NCI-H146 treated with DMSO at 0.1 percent for 48 hours (cell line): ENCODE data around the gene AGO3.
"Not testable (repeated sequence)": the region's sequence is repeated elsewhere in the genome, so short reads cannot be mapped to it uniquely, and the experiment has no call there.

ENCODE experiments used
- DNase-seq: peaks from one replicate; lab custom pipeline; 2025; ENCODE audit not compliant: unreplicated experiment; lab: John Stamatoyannopoulos, UW

Gene AGO3

DNA sequence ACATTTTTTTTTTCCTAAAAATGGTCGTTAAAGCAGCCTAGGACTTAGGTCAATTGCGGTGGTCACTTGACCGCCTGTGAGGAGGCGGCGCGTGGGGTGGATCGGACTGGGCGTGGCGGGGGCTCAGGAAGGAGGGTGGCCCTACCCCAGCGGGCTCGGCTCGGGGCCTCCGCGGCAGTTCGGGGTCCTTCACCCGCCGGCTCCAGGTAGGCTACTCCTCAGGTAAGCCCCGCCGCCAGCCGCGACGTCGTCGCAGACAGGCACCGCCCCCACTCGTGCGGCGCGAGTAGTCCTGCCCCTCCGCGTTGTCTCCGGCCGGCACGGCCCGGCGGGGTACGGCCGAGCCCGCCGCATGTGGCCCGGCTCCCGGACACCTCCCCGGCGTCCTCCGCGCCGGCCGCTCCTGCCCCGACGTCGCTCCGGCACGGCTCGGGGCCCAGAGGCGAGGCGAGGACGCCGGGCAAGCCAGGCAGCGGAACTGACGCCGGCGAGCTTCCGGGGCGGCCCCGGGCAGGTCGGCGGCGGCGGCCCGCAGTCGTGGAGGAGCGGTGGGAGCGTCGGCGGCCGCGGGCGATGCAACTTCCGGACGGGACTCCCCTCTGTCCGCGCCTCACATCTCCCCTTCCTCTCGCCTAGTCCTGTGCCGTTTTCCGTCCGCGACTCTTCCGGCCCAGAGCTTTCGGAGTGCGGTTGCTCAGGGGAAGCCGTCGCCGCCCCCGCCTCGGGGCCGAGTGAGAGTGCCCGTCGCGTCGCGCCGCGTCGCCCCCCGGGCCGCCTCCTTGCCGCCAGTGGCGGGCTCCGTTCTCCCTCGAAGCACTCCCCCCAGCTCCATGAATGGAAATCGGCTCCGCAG, at the start of gene AGO3:
AGO3 (plus strand) TSS at position 513 of the 853 bp plus-strand sequence; CDS start at position 835, 322 bp downstream.
- DNase-seq: peak; percentile 61

GRCh38 chr1:35881850-35882273, 49.0 kb upstream of the AGO3 start:
- DNase-seq: no peak

GRCh38 chr1:35882586-35882944, 48.3 kb upstream of the AGO3 start:
- no peak for DNase-seq

- DNase-seq: peak; percentile 47
These were observed 47.8 kb upstream of the AGO3 start, which contains the start of gene AGO1 for GRCh38 chr1:35882945-35883634. AGO1 (plus strand) TSS chr1:35883209; CDS start chr1:35883422, 213 bp downstream.

DNA sequence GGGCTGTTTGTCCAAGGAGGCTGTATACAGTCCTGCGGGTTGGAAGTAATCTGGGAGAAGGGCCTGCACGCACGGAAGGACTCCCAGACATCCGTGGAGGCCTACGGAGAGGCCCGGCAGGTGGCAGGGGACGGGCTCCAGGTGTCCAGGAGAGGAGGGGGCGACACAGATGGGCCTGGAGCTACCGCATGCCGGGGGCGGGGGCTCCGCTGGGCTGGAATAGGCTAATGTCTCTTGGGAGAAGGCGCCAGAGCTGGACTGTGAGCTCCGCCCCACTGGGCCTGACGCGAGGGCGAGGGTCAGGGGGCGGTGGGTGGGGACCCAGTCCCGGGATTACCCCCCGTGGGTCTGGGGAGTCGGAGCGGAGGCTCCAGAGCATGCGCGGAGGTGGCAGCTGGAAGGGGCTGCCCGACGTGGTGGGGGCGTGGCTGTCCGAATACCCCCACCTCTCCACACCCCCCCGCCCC, 47.2 kb upstream of the AGO3 start:
- peak; percentile 35 for DNase-seq

- DNase-seq: no peak
These were observed 46.0 kb upstream of the AGO3 start for GRCh38 chr1:35884934-35885333.

GRCh38 chr1:35885961-35886558, 44.8 kb upstream of the AGO3 start:
- no peak for DNase-seq

- DNase-seq: no peak
These were observed 44.1 kb upstream of the AGO3 start for GRCh38 chr1:35886577-35887431.

DNA sequence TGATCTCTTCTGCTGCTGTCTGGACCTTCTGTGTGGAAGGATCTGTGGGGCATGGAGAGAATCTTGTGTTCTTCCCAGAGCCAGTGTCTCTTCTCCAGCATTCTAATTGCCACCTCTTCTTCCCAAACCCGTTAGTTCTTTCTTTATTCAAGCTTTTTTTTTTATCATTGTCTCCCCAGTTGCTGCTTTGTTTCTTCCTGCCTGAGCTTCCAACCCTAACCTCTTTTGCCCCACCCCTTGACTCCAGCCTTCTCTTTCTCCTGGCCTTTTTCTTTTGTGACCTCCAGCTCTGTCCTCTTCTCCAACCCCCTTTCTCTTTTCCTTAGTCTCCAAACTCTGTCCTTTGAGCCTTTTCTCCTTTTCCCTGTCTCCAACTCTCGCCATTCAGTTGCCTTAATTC, 43.4 kb upstream of the AGO3 start:
- DNase-seq: no peak

DNA sequence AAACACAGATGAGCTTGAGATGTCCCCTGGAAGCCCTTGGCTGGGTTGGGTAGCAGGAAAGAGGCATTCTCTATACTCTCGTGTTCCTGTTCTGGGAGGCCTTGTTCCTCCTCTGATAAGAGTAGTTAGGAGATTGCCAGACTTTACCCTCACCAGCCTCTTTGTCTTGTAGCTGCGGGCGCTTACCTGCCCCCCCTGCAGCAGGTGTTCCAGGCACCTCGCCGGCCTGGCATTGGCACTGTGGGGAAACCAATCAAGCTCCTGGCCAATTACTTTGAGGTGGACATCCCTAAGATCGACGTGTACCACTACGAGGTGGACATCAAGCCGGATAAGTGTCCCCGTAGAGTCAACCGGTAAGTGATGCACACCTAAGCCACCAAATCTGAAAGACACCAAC, 42.6 kb upstream of the AGO3 start:
- DNase-seq: no peak

- not testable (repeated sequence) for DNase-seq
These were observed 41.9 kb upstream of the AGO3 start for GRCh38 chr1:35888981-35889380.

DNA sequence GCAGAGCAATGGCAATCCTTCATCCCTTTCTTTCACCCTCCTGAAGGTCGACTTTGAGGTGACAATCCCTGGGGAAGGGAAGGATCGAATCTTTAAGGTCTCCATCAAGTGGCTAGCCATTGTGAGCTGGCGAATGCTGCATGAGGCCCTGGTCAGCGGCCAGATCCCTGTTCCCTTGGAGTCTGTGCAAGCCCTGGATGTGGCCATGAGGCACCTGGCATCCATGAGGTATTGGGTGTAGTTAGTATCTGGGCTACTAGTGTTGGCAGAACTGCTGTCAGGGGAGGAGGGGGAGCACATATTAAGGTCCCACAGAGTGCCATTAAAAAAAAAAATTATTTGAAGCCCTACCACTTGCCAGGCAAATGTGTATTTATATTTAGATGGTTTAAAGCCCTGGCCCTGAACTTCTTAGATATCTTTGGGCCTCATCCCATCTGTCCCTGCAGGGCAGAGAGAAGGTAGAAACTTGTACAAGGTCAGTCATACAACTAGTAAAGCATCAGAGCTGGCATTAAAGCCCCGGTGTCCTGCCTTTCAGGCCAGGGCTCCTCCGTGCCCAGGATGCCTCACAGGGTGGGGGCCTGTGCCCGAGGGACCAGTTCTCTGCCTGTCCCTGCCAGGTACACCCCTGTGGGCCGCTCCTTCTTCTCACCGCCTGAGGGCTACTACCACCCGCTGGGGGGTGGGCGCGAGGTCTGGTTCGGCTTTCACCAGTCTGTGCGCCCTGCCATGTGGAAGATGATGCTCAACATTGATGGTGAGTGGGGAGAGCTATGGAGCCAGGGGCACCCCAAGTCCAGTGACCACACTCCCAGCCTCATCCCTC, 37.6 kb upstream of the AGO3 start:
- no peak for DNase-seq

- no peak for DNase-seq
These were observed 36.7 kb upstream of the AGO3 start for GRCh38 chr1:35894183-35894582.

- no peak for DNase-seq
These were observed 36.2 kb upstream of the AGO3 start for GRCh38 chr1:35894656-35895055.

- DNase-seq: no peak
These were observed 31.0 kb upstream of the AGO3 start for GRCh38 chr1:35899941-35900340.

DNA sequence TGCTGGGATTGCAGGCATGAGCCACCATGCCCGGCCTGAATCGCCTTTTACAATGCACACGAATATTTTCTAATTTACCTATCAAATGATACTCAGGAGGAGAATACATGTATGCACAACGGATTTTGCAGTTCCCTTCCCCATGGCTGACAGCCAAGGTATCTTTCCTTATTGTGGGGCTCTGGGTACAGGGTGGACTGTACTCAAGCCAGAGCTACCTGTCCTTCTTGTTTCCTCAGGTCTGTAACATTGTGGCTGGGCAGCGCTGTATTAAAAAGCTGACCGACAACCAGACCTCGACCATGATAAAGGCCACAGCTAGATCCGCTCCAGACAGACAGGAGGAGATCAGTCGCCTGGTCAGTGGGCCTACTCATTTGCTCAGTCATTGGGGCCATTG, 29.7 kb upstream of the AGO3 start:
- DNase-seq: no peak

DNA sequence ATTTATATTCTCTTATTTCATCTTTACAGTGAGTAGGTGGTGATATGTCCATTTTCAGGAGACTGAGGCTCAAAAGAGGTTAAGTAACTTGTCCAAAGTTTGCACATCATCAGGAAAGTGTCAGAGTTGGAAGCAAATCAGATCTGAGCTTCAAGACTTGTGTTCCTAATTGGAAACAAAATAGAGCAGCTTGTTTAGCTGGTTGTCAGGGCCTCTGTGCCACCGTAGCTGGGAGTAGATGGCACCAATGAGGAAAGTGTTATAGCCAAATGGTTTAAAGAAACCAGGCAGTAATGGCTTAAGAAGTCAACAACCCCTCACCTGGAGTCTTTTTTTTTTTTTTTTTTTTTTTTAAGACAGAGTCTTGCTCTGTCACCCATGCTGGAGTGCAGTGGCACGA, 28.2 kb upstream of the AGO3 start:
- no peak for DNase-seq

DNA sequence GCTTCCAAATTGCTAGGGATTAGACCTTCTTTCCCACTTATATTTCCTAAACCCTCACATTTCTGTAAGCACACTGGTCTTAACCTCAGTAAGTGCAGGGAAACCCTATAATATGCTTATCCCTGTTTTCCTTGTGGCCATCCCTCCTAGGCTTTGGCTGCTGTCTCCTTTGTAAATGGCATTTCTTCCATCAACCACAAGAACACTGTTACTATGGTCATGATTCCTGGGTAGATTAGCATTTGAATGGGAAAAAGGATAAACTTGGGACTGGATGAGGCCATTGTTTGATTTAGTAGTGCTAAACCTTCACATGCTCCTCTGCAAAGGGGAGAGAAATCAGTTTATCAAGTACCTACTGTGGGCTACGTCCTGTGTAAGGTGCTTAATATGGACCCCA, 16.2 kb upstream of the AGO3 start:
- DNase-seq: no peak

DNA sequence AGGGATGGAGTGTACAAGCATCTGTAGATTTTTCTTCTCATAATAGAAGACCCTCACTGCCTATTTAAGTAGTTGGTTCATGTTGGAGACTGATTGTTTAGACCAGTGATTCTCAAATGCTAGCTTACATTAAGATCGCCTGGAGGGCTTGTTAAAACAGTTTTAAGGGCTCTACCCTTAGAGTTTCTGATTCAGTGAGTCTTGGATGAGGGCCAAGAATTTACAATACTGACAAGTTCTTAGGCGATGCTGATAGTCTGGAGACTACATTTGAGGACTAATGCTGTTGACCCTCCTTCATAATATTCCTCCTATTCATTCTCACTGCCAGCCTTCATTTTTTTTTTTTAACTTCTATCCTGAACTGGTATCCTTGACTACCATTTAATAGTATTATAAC, 15.2 kb upstream of the AGO3 start:
- DNase-seq: no peak

- DNase-seq: no peak
These were observed 7.1 kb upstream of the AGO3 start for GRCh38 chr1:35923791-35924221.
